ENCODE data around the gene EPS8L2.

EPS8L2 gene

GRCh38 chr11:702462-703461 is 3.3 kb upstream of the EPS8L2 start:
- in situ Hi-C loops (cut with MboI; ENCODE audit: low sequenced_read_pairs): loop anchor here (25.0 kb wide), 1 partner anchor 140 kb away; the partner anchor contains the start of genes LMNTD2 and RASSF7

- in situ Hi-C loops (cut with MboI; ENCODE audit: low sequenced_read_pairs): loop anchor here (25.0 kb wide), 1 partner anchor 141 kb away; the partner anchor contains the start of genes LMNTD2 and RASSF7
Measured at GRCh38 chr11:703506-703905, 2.5 kb upstream of the EPS8L2 start.

- in situ Hi-C loops (cut with MboI; ENCODE audit: low sequenced_read_pairs): loop anchor here (25.0 kb wide), 1 partner anchor 142 kb away; the partner anchor contains the start of genes LMNTD2 and RASSF7
Measured at GRCh38 chr11:704228-704674, 1.8 kb upstream of the EPS8L2 start.

DNA sequence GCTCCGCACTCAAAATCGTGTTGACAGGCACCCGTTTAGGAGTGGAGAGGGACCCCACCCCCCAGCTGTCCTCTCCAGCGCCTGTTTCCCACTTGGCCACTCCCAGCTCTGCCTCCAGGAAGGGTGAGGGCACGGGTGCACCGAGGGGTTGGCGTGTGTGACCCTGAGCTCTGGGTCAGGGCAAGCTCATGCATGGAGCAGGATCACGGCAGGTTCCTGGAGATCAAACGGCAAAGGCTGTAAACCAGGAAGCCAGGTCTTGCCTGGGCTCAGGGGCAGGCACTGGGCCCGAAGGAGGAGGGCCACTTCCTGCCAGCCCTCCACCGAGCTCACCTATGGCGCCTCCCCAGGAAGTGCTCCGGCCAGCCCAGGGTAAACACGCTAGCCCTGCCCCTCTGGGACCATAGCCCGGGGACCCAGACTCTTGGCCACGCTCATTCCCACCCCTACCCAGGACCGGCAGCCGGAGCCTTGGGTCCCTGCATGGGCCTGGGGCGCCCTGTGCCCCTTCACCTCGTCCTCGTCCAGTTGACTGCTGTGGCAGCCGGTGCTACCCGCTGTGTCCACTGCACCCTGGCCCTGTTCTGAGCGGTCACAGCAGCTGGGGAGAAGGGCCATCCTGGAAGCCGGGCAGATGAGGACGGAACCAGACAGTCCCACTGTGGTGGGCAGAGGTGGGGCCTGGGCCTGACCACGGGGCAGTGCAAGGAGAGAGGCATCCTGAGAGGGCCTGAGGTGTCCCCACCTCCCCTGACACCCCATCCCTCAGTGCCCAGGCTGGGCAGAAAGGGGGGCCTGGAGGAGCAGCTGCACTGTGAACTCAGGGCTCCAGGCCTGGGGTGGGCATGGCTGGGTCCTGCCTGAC is 1.0 kb upstream of the EPS8L2 start:
- in situ Hi-C loops (cut with MboI; ENCODE audit: low sequenced_read_pairs): loop anchor here (25.0 kb wide), 1 partner anchor 143 kb away; the partner anchor contains the start of genes LMNTD2 and RASSF7

GRCh38 chr11:706439-706956 is 467 bp downstream of the EPS8L2 start:
- in situ Hi-C loops (cut with MboI; ENCODE audit: low sequenced_read_pairs): loop anchor here (25.0 kb wide), 1 partner anchor 144 kb away; the partner anchor contains the start of genes LMNTD2 and RASSF7

DNA sequence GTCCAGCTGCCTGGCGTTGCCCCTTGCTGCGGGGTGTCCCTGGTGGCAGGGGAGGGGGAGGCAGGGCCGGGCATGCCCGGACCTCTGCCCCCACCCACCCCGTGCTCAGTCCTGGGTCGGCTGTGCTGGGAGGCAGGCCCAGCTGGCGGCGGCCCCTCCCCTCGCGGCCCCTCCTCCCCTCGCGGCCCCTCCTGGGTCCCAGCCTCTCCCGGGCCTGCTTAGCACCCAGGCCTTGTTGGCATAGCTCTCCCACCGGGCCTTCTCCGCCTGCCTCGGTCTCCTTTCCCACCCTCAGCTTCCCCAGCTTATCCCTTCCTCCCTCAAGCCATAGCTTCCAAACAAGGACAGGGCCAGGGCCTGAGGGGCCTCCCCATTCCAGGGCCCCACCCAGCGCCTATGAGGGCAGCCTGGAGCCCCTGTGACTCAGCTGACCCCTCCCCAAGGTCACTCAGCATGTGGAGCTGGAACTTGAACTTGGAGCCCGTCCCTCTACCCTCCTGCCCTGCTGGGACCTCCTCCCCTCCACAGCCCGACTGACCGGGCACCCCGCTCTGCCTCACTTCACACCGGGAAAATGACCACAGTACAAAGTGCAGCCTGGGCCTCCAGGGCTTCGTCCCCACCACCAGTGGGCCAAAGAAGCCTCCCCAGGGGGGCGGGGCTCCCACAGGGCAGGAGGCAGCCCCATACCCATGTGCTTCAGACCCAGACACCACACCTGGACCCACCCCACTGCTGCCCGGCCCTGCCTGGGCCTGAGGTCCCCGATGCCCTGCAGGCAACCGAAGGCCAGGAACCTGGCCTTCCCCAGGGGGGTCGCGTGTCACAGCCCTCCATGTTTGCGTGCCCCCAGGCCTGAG is 1.2 kb downstream of the EPS8L2 start:
- in situ Hi-C loops (cut with MboI; ENCODE audit: low sequenced_read_pairs): loop anchor here (25.0 kb wide), 1 partner anchor 145 kb away; the partner anchor contains the start of genes LMNTD2 and RASSF7

- in situ Hi-C loops (cut with MboI; ENCODE audit: low sequenced_read_pairs): loop anchor here (25.0 kb wide), 1 partner anchor 146 kb away; the partner anchor contains the start of genes LMNTD2 and RASSF7
Measured at GRCh38 chr11:707817-708420, 1.9 kb downstream of the EPS8L2 start.

DNA sequence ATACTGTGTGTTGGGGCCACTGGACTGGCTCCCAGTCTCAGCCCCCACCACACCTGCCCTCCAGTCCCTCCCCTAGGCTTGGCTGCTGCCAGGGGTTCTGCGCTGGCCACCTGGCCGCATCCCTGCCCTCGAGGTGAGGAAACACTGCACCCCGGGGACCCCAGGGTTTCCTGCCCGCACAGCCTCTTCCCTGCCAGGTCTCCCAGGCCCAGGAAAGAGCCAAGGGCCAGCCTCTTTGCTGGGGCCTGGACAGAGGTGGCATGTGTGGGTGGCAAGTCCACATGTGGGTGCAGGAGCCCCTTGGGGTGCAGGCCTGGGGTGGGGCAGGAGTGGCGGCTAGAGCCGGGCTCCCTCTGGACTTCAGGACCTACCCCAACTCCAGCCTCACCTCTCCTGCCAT is 2.5 kb downstream of the EPS8L2 start:
- in situ Hi-C loops (cut with MboI; ENCODE audit: low sequenced_read_pairs): loop anchor here (25.0 kb wide), 1 partner anchor 146 kb away; the partner anchor contains the start of genes LMNTD2 and RASSF7

DNA sequence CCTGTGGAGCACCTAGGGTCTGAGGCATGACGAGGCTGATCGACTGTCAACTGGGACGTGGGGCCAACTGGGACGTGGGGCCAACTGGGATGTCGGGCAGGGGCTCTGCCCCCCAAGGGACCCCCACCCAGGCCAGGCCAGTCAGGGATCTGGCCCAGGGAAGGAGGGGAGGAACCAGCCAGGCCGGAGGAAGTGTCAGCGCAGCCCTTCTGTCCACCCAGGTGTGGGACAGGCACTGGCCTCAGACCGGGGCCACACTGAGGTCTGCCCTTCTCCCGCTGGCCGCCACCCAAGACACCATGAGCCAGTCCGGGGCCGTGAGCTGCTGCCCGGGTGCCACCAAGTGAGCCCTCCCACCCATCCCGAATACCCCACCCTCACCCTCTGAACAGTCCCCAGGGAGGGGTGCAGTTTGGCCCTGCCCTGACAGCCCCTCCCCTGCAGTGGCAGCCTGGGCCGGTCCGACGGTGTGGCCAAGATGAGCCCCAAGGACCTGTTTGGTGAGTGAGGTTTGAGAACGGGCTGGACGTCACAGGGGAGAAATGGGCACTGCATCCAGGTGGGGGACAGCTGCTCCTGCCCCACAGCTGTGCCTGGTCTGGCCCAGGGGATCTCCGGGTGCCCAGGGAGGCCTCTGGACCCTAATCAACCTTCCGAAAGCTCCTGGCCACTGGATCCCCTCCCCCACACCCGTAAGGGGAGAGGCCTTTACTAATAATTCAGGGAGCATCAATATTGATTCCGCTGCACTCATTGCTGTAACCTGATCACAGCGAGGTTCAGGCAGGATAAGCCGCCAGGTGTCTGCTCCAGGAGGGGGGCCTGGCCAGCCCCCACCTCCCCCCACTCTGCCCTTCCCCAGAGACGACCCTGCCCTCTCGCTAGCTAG is 3.3 kb downstream of the EPS8L2 start:
- in situ Hi-C loops (cut with MboI; ENCODE audit: low sequenced_read_pairs): loop anchor here (25.0 kb wide), 1 partner anchor 147 kb away; the partner anchor contains the start of genes LMNTD2 and RASSF7

GRCh38 chr11:714436-714835 is 8.4 kb downstream of the EPS8L2 start:
- in situ Hi-C loops (cut with MboI; ENCODE audit: low sequenced_read_pairs): loop anchor here (25.0 kb wide), 1 partner anchor 152 kb away; the partner anchor contains the start of genes LMNTD2 and RASSF7

DNA sequence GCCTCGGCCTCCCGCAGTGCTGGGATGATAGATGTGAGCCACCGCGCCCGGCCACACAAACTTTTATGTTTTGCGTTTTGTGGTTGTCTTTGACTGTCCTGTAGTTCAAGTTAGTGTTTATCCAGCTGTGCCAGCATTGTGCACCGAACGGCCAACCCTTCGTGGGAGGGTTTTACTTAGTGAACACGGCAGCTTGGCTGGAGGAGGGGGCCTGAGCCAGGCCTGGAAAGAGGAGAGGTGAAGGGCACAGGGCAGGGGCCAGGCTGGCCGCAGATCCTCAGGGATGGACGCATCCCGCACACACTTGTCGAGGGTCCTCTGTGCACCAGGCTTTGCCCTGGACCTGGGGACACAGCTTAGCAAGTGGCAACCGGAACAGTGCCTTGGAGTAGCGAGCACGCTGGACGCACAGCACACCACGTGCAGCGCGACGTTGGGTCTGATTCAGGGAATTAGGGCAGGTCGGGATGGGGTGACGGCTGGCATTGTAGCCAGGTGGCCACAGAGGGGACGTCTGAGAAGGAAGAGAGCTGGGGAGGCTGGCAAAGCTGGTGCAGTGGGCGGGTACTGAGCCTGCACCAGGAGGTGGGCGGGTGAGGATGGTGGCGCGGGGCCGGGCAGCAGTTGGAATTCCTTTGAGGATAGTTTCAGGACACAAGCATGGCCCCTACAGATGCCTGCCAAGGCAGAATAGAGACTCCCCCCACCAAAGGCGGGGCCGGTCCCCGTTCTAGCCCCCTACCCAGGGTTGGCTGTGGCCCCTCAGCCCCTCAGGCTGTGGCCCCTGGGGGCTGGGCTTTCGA is 13.4 kb downstream of the EPS8L2 start:
- in situ Hi-C loops (cut with MboI; ENCODE audit: low sequenced_read_pairs): loop anchor here (25.0 kb wide), 1 partner anchor 157 kb away; the partner anchor contains the start of genes LMNTD2 and RASSF7

DNA sequence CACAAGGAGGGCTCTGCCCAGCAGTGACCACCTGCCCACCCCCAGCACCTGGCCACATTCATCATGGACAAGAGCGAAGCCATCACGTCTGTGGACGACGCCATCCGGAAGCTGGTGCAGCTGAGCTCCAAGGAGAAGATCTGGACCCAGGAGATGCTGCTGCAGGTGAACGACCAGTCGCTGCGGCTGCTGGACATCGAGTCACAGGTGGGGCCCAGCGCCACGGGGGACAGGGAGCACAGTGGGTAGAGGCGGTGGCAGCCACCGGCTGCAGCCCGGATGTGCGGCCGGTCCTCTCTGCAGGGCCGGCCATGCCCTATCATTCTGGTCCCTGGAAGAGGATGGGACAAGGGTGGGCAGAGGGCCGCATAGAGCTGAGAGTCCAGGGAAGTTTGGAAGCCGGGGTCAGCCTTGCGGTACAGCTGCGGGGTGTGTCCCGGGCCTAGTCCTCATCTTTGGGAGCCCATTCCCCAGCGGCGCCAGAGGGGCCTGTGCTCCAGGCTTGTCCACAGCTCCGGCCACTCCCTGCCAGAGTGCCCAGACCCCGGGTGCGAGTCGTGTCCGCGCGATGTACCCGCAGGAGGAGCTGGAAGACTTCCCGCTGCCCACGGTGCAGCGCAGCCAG is 14.1 kb downstream of the EPS8L2 start:
- in situ Hi-C loops (cut with MboI; ENCODE audit: low sequenced_read_pairs): loop anchor here (25.0 kb wide), 1 partner anchor 158 kb away; the partner anchor contains the start of genes LMNTD2 and RASSF7

- in situ Hi-C loops (cut with MboI; ENCODE audit: low sequenced_read_pairs): loop anchor here (25.0 kb wide), 1 partner anchor 158 kb away; the partner anchor contains the start of genes LMNTD2 and RASSF7
Measured at GRCh38 chr11:720642-721246, 14.7 kb downstream of the EPS8L2 start.

DNA sequence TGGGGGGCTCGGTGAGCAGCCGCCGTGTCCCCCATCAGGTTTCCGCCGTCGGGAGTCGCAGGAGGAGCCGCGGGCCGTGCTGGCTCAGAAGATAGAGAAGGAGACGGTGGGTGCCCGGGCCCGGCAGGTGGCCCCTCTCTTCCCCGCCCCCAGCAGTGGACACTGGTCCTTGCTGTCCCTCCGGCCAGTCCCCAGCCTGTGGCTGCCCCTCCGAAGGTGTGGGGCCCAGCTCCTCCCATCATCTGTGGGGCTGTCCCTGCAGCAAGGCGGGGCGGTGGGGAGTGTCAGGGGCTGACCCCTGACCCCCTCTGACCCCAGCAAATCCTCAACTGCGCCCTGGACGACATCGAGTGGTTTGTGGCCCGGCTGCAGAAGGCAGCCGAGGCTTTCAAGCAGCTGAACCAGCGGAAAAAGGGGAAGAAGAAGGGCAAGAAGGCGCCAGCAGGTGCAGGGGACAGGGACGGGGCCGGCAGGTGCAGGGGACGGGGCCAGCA is 15.3 kb downstream of the EPS8L2 start:
- in situ Hi-C loops (cut with MboI; ENCODE audit: low sequenced_read_pairs): loop anchor here (25.0 kb wide), 1 partner anchor 159 kb away; the partner anchor contains the start of genes LMNTD2 and RASSF7

- in situ Hi-C loops (cut with MboI; ENCODE audit: low sequenced_read_pairs): loop anchor here (25.0 kb wide), 1 partner anchor 160 kb away; the partner anchor contains the start of genes LMNTD2 and RASSF7
Measured at GRCh38 chr11:721741-722345, 15.8 kb downstream of the EPS8L2 start.

Data from HL-60/S4 (cell line).